Tibial artery (tissue), 4 donors: ENCODE measurements around the gene WFDC1.

Source experiments
- DNase-seq, 2 donors: peaks; one replicate each; pipeline ENCODE4 v3.0.0-alpha.2; 2019
- H3K27ac ChIP-seq, 2 donors: fragments of 200-600 bp; sonication (generic) in 1 of 2; 1 replicate in 1 of 2; 2 replicates in 1 of 2; pipeline ENCODE4 v1.5.1; 2018 to 2019; ENCODE audit warnings: mild to moderate bottlenecking in 1 of 2
- H3K27me3 ChIP-seq, 2 donors: fragments of 200-600 bp; sonication (generic) in 1 of 2; one replicate each; pipeline versions ENCODE4 v1.5.1 to v1.6.0; 2016 to 2019
- H3K36me3 ChIP-seq, 3 donors: fragments of 200-600 bp; sonication (generic) in 2 of 3; one replicate each; pipeline ENCODE4 v1.5.1; 2016 to 2019; ENCODE audit warnings: mild to moderate bottlenecking in 2 of 3
- H3K4me1 ChIP-seq, 4 donors: fragments of 200-600 bp; sonication (generic) in 2 of 4; 1 replicate in 3 of 4; 2 replicates in 1 of 4; pipeline ENCODE4 v1.5.1; 2016 to 2019
- H3K4me3 ChIP-seq, 2 donors: fragments of 200-600 bp; sonication (generic) in 1 of 2; 1 replicate in 1 of 2; 2 replicates in 1 of 2; pipeline ENCODE4 v1.5.1; 2018 to 2019; ENCODE audit warnings: mild to moderate bottlenecking in 2 of 2
- H3K9me3 ChIP-seq, 3 donors: fragments of 200-600 bp; sonication (generic) in 1 of 3; one replicate each; pipeline ENCODE4 v1.5.1; 2016 to 2019
- intact Hi-C: fragments of 100-400 bp; cut with DNase I; formaldehyde crosslinking; loops from one replicate; pipeline ENCODE4 v1.15.0; 2023; ENCODE audit warnings: low total_unique reads
- TF ChIP-seq, protein P1 (sequence below), 2 experiments: fragments of 200-600 bp in 1 of 2; fragments of 450-650 bp in 1 of 2; IDR thresholded peaks; one replicate each; pipeline ENCODE4 v1.5.1; 2017 to 2019; ENCODE audit warnings: antibody characterized with exemption in 2 of 2, mild to moderate bottlenecking in 1 of 2, moderate library complexity in 1 of 2

WFDC1 gene

DNA sequence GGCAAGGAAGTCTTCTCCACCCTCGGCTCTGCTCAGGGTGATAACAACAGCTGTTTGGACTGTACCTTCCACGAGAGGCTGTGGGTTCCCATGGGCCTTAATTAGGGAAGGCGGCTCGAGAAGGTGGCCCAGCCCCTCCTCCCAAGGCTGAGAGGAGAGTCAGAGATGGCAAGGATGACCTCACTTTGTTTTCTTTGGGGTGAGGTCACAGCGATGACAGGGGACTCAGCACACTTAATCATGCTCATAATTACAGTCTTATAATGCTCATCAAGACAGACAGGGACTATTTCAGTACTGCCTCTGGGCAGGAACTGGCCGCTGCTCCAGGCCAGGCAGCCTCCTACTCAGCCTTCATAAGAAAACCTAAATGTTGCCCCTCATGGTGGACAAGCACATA lies 19.7 kb downstream of the WFDC1 start:
- H3K4me1 ChIP-seq = peaks cover 0 to 19% (median 4%) of the 10 kb centered on the region in 4 donors
- DNase-seq = no peak
- TF ChIP-seq, protein P1, sequence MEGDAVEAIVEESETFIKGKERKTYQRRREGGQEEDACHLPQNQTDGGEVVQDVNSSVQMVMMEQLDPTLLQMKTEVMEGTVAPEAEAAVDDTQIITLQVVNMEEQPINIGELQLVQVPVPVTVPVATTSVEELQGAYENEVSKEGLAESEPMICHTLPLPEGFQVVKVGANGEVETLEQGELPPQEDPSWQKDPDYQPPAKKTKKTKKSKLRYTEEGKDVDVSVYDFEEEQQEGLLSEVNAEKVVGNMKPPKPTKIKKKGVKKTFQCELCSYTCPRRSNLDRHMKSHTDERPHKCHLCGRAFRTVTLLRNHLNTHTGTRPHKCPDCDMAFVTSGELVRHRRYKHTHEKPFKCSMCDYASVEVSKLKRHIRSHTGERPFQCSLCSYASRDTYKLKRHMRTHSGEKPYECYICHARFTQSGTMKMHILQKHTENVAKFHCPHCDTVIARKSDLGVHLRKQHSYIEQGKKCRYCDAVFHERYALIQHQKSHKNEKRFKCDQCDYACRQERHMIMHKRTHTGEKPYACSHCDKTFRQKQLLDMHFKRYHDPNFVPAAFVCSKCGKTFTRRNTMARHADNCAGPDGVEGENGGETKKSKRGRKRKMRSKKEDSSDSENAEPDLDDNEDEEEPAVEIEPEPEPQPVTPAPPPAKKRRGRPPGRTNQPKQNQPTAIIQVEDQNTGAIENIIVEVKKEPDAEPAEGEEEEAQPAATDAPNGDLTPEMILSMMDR (IDR thresholded peaks at IDR 0.05) = no peak
- no peak overlapping the region for H3K4me3 ChIP-seq
- H3K27me3 ChIP-seq = no peaks in the 10 kb centered on the region
- intact Hi-C loops = loop anchor here (10.0 kb wide), 1 partner anchor 130 kb away; the partner anchor contains the start of gene TAF1C
- peaks cover 3 to 17% (median 8%) of the 10 kb centered on the region in 3 donors for H3K36me3 ChIP-seq
- peaks cover 0 to 7% (median 0%) of the 10 kb centered on the region in 3 donors for H3K9me3 ChIP-seq
- H3K27ac ChIP-seq = no peak overlapping the region

DNA sequence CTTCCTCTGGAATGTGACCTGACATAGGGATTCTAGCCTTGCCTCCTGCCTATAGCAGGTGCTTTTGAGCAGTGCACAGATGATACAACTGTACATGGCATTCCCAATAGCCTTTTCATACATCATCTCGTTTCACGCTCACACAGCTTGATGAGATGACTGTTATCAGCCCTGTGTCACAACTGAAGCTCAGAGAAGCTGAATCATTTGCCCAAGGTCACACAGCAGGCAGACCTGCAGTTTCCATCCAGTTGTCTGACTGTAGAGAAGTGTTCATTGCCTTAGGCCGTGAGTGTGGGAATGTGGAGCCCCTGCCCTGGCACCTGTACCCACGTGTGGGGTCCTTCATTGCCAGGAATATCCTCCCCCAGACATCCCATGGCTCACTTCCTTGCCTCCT lies 20.1 kb downstream of the WFDC1 start:
- intact Hi-C loops = loop anchor here (10.0 kb wide), 1 partner anchor 130 kb away; the partner anchor contains the start of gene TAF1C
- TF ChIP-seq, protein P1 (IDR thresholded peaks at IDR 0.05) = no peak
- Histone ChIP-seq H3K4me3 (no peak overlapping the region), H3K36me3 (peaks cover 7 to 21% (median 9%) of the 10 kb centered on the region in 3 donors), H3K4me1 (peaks cover 0 to 19% (median 4%) of the 10 kb centered on the region in 4 donors), H3K9me3 (peaks cover 0 to 7% (median 0%) of the 10 kb centered on the region in 3 donors), H3K27ac (no peak overlapping the region), H3K27me3 (no peaks in the 10 kb centered on the region)
- no peak for DNase-seq

DNA sequence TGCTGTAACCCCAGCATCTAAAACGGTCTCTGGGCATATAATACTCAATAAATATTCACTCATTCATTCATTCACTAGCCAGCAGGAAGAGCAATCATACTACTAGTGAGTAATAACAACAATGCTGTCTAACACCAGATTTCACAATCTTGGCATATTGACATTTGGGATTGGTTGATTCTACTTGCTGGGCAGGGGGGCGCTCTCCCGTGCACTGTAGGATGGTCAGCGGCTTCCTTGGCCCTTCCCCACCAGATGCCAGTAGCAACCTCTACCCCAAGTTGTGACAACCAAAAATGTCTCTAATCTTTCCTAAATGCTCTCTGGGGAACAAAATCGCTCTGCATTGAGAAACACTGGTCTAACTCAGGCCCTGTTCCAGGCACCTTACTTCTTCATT lies 20.7 kb downstream of the WFDC1 start:
- Histone ChIP-seq H3K4me3 (no peak overlapping the region), H3K9me3 (peaks cover 0 to 7% (median 0%) of the 10 kb centered on the region in 3 donors), H3K4me1 (peaks cover 0 to 19% (median 4%) of the 10 kb centered on the region in 4 donors), H3K27ac (no peak overlapping the region), H3K36me3 (peaks cover 9 to 27% (median 12%) of the 10 kb centered on the region in 3 donors), H3K27me3 (no peaks in the 10 kb centered on the region)
- TF ChIP-seq, protein P1 (IDR thresholded peaks at IDR 0.05) = no peak
- intact Hi-C loops = loop anchor here (10.0 kb wide), 1 partner anchor 131 kb away; the partner anchor contains the start of gene TAF1C
- no peak for DNase-seq

DNA sequence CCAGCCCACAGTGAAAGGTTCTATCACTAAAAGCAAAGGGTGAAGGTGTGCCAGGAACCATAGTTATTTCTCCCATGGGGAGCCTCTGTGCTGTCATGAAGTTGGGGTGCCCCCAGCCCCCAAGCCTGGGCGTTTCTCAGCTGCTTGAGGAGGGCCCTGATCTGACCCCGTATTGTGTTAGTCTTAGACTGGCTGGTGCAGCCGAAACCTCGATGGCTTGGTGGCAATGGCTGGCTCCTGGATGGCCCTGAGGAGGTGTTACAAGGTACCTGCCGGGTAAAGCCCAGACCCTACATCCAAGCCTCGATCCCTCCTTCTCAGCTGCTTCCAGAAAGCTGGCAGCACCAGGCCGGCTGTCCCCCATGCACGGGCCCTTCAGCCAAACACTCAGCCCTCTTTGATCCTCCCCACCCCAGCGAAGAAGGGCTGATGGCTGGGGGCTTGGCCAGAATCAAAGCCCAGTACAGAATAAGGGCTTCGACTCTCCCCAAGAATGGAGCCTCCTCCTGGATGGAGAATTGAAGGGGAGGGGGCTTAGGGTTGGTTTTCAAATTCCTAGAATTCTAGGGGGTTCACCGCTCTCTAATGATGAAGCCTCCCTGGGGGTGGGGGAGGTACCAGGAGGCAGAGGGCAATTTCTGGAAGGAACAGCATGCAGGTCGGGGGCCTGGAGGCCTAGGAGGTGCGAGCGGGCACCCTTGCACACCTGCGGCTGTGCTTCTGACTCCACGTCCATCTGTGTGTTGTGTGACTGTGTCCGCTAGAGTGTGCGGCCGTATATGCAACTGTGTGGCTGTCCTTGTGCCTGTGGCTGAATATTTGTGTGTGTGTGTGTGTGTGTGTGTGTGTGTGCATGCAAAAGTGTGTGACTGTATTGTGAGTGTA lies 23.7 kb downstream of the WFDC1 start:
- Histone ChIP-seq H3K9me3 (peaks cover 0 to 7% (median 0%) of the 10 kb centered on the region in 3 donors), H3K4me1 (peaks cover 0 to 4% (median 0%) of the 10 kb centered on the region in 4 donors), H3K27me3 (no peaks in the 10 kb centered on the region), H3K36me3 (peaks cover 19 to 41% (median 21%) of the 10 kb centered on the region in 3 donors), H3K4me3 (no peak overlapping the region), H3K27ac (no peak overlapping the region)
- DNase-seq = no peak
- intact Hi-C loops = loop anchor here (10.0 kb wide), 1 partner anchor 134 kb away; the partner anchor contains the start of gene TAF1C
- TF ChIP-seq, protein P1 (IDR thresholded peaks at IDR 0.05) = no peak

DNA sequence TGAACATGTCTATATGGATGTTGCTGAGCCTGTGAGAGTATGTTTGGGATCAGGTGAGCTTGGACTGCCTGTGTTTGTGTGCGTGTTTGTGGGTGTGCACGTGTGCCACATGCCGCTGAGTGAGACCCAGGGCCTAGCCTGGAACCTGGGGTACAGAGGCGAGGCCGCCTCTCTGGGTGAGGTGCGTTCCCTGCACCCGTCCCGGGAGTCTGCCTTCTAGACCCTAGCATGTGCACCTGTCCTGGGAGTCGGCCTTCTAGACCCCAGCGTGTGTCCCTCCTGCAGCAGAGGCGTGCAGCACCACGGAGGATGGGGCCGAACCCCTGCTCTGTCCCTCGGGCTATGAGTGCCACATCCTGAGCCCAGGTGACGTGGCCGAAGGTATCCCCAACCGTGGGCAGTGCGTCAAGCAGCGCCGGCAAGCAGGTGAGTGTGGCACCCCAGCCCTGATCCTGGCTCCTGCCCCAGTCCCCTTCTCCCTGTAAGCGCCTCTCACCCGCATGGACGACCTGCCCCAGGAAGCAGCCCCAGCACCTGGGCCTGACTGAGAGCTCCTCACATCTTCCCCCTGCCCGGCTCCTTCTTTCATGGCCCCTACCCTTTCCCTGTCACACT lies 24.6 kb downstream of the WFDC1 start:
- intact Hi-C loops = loop anchor here (10.0 kb wide), 1 partner anchor 134 kb away; the partner anchor contains the start of gene TAF1C
- H3K4me3 ChIP-seq = no peak overlapping the region
- peaks cover 0 to 4% (median 0%) of the 10 kb centered on the region in 4 donors for H3K4me1 ChIP-seq
- H3K36me3 ChIP-seq = peaks cover 19 to 42% (median 21%) of the 10 kb centered on the region in 3 donors
- TF ChIP-seq, protein P1 (IDR thresholded peaks at IDR 0.05) = no peak
- no peak for DNase-seq
- H3K27ac ChIP-seq = no peak overlapping the region
- H3K27me3 ChIP-seq = no peaks in the 10 kb centered on the region
- H3K9me3 ChIP-seq = peaks cover 0 to 7% (median 0%) of the 10 kb centered on the region in 3 donors
